SKM-1 (cell line): ENCODE measurements around the gene RIT2.
"Not testable (repeated sequence)": the region's sequence is repeated elsewhere in the genome, so short reads cannot be mapped to it uniquely, and the experiment has no call there.

Experiments used
- DNase-seq: peaks from one replicate; lab custom pipeline; 2025; ENCODE audit not compliant: unreplicated experiment; lab: John Stamatoyannopoulos, UW

RIT2 gene

GRCh38 chr18:42850174-42851083, 265.1 kb downstream of the RIT2 start:
- no peak for DNase-seq

- no peak for DNase-seq
These were observed 276.1 kb downstream of the RIT2 start for GRCh38 chr18:42839408-42839807.

DNA sequence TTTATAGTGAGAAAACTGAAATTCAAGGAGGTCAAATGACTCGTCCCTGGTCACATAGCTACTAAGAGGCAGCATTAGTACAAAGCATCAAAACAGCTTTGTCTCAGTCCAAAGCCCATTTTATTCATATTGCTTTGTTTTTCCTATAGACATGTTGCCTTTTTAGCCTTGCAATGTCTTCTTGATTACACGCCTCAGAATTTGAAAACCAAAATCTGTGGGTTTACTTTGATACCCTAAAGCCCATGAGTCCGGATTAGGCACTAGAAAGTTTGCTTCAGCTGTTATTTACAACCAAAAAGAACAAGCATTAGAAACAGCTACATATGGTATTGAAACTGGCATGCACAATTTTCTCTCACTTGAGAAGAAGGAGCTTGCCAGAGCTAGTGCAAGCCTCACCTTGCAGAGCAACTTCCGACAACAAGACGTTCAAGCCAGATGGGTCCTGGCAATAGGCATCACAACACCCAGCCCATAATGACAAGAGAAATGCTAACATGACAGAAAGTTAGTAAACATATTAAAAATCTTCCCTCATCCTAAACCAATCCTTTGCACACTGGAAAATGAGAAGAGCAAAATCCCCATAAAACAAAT, 276.8 kb downstream of the RIT2 start:
- DNase-seq, result no peak

GRCh38 chr18:42830936-42831335, 284.5 kb downstream of the RIT2 start:
- no peak for DNase-seq

- DNase-seq, result no peak
These were observed 286.6 kb downstream of the RIT2 start for GRCh38 chr18:42828881-42829280.

GRCh38 chr18:42824178-42824577, 291.3 kb downstream of the RIT2 start:
- no peak for DNase-seq

GRCh38 chr18:42822711-42823110, 292.8 kb downstream of the RIT2 start:
- no peak for DNase-seq

- DNase-seq, result no peak
These were observed 294.0 kb downstream of the RIT2 start for GRCh38 chr18:42821492-42821891.

GRCh38 chr18:42814618-42815017, 300.9 kb downstream of the RIT2 start:
- DNase-seq, result no peak

- DNase-seq, result no peak
These were observed 301.3 kb downstream of the RIT2 start for GRCh38 chr18:42814184-42814583.

DNA sequence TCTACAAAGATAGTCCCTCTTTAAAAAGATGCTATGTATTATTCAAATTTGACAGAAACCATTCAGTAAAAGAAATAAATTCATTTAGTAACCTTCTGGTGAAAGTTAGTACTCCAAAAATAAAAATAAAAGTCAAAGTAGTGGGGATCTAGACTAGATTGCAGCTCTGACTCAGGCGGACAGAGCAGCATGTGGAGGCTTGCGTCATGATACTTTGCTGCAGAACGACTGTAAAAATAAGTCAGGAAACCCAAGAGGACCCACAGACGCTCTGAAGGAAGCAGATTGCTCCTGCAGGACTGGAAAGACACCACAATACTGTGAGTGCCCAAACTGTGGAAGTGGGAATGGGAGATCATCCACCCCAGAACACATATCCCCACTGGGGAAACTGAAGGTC, 301.9 kb downstream of the RIT2 start:
- no peak for DNase-seq

- no peak for DNase-seq
These were observed 307.6 kb downstream of the RIT2 start for GRCh38 chr18:42807887-42808286.

DNA sequence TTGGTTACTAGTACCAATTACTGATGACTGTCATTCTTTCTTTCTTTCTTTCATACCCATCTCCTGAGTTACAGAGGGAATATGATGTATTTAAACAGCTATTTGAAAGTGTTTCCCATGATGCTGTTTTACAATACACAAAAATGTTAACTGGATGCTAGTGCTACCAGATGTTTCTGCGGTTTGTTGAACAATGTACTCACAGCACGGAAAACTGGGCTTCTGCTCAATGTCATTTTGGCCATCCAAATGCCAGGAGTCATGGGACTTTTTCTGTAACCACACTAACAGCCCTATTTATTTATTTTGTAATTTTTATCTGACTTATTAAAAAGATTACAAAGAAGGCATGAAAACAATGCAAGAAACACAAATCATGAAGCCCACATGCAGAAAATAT, 313.8 kb downstream of the RIT2 start:
- DNase-seq, result no peak

DNA sequence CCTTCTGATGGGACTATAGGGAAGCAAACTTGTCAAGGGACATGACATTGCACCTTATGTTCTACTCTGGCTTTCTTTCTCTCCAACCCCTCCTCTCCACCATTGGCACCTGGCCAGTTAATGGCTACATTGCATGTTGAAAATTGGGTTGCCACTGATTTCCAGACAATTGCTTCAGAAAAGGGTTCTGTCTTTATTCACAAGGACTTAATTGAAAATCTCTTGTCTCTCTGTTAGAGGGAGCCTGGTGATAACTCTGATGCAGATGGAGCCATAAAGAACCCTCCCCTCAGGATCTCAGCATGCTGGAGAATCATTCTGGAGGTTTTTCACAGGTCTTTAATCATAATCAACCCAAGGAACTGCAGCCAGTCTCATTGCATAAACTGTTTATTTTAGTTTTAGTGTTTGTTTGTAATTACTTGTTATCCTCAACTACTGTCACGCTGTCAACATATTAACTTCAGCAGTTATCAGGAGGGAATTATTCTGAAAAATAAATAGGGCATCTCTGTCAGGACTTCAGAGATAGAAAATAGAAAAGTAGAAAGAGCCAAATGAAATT, 316.8 kb downstream of the RIT2 start:
- DNase-seq, result no peak

- DNase-seq, result not testable (repeated sequence)
These were observed 320.2 kb downstream of the RIT2 start for GRCh38 chr18:42795213-42795789.

GRCh38 chr18:42792731-42793130, 322.8 kb downstream of the RIT2 start:
- DNase-seq, result no peak

DNA sequence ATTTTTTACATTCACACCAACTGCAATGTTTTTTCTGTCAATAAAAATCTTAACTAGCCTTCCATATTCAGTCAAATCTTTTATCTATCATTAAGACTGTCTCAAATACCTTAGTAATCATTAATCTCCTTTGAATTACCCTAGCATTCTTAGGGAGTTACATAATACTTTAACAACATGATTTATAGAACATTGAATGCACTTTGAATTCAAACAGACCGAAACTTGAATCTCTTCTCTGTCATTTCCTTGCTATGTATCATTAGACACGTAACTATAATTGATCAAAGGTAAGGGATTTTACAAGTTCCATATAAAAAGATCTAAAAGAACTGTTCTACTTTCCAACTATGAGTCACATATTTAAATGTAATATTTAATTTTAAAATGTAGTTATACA, 330.9 kb downstream of the RIT2 start:
- no peak for DNase-seq

- DNase-seq, result no peak
These were observed 332.6 kb downstream of the RIT2 start for GRCh38 chr18:42782929-42783328.

DNA sequence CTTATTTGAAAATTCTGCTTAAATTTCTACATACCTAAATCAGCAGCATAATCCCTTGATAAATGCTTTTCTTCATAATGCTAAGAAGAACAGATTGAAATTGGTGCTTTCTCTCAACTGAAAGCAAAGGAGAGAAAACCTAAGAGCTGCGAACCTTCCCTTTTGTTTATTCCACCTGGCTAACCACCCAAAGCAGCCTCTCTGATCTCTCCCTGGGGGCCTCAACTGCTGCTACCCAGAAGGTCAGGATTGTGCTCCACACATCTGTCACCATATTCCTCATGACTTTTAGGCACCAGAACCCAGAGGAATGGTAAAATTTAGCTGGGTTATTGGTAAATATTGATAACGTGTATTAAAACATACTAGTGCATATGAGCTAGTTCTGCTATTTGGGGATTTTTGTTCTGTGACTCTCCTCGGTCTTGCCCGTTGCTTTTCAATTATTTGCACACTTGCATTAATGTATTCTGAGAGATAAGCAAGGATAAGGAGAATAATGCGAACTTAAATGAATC, 334.1 kb downstream of the RIT2 start:
- DNase-seq, result no peak

GRCh38 chr18:42780171-42780570, 335.3 kb downstream of the RIT2 start:
- DNase-seq, result no peak

DNA sequence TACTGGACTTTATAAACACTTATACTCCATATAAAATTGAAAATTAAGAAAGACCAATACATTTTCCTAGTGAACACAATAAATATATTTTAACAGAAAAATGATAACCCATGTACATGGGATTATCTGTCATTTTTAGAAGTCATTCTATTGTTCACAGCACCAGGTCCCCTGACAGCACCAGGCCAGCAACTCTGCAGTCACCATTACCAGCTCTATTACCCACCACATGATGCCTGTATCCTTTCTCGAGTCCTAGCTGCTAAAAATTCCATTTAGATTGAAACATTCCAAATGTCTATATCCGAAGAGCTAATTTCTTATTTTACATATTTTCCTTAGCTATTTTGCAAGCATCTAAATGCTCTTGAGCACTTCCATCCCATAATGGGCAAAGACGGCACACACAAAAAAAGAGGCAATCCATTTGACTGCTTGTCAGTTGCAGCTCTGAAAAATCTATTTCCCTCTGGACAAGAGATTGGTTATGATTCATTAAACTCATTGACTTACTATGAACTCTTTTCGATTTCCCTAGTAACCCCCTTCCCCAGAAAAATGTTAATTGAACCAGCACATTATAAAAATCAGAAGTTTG, 336.9 kb downstream of the RIT2 start:
- no peak for DNase-seq
